H9 (cell line): ENCODE measurements around the gene NSMF. TPM values are rescaled to one million over a fixed set of nuclear protein-coding genes. Genes with fewer than 3 reads are reported as not detected.

ENCODE experiments used
- DNase-seq: peaks from one replicate; pipeline ENCODE4 v3.0.0-alpha.2; 2017
- H2AFZ ChIP-seq: one replicate; pipeline ENCODE4 v1.6.1; 2013; ENCODE audit warnings: mild to moderate bottlenecking, low read length, control low read depth, moderate library complexity
- H2AK5ac ChIP-seq: 2 replicates; pipeline ENCODE4 v1.6.1; 2013; ENCODE audit warnings: low read length, control low read depth, mixed read lengths; ENCODE audit not compliant: insufficient read length
- H2BK120ac ChIP-seq: one replicate; pipeline ENCODE4 v1.6.1; 2013; ENCODE audit warnings: low read depth, mild to moderate bottlenecking, low read length, control low read depth, inconsistent platforms; ENCODE audit not compliant: poor library complexity, severe bottlenecking
- H2BK12ac ChIP-seq: 2 replicates; pipeline ENCODE4 v1.6.1; 2013; ENCODE audit warnings: low read length, control low read depth, mixed read lengths, low read depth; ENCODE audit not compliant: insufficient read length
- H2BK15ac ChIP-seq: 2 replicates; pipeline ENCODE4 v1.6.1; 2013; ENCODE audit warnings: low read depth, low read length, control low read depth
- H2BK20ac ChIP-seq: one replicate; pipeline ENCODE4 v1.6.1; 2013; ENCODE audit warnings: low read depth, mild to moderate bottlenecking, low read length, control low read depth, inconsistent platforms; ENCODE audit not compliant: poor library complexity, severe bottlenecking
- H2BK5ac ChIP-seq: 2 replicates; pipeline ENCODE4 v1.6.1; 2013; ENCODE audit warnings: low read length, control low read depth, mixed read lengths; ENCODE audit not compliant: insufficient read length
- H3K14ac ChIP-seq: 2 replicates; pipeline ENCODE4 v1.6.1; 2013; ENCODE audit warnings: low read length, control low read depth; ENCODE audit not compliant: insufficient read depth
- H3K18ac ChIP-seq: 2 replicates; pipeline ENCODE4 v1.6.1; 2013; ENCODE audit warnings: low read depth, mild to moderate bottlenecking, mixed read lengths, low read length, control low read depth; ENCODE audit not compliant: insufficient read length
- H3K23ac ChIP-seq: 2 replicates; pipeline ENCODE4 v1.6.1; 2013; ENCODE audit warnings: low read length, control low read depth, mixed read lengths, low read depth; ENCODE audit not compliant: insufficient read length
- H3K23me2 ChIP-seq: 2 replicates; pipeline ENCODE4 v1.6.1; 2013; ENCODE audit warnings: low read depth, mild to moderate bottlenecking, mixed read lengths, low read length, control low read depth; ENCODE audit not compliant: insufficient read length, poor library complexity, severe bottlenecking
- H3K27ac ChIP-seq: 2 replicates; pipeline ENCODE4 v1.5.1; 2013; ENCODE audit warnings: low read length, control low read depth, mixed read lengths, low read depth; ENCODE audit not compliant: insufficient read length
- H3K27me3 ChIP-seq: 2 replicates; pipeline ENCODE4 v1.6.1; 2013; ENCODE audit warnings: low read length, control low read depth, inconsistent platforms; ENCODE audit not compliant: insufficient read depth
- H3K4ac ChIP-seq: 2 replicates; pipeline ENCODE4 v1.6.1; 2013; ENCODE audit warnings: low read depth, mild to moderate bottlenecking, control low read depth, inconsistent platforms, low read length, moderate library complexity
- H3K4me1 ChIP-seq: 2 replicates; pipeline ENCODE4 v1.6.1; 2013; ENCODE audit warnings: low read length, control low read depth, inconsistent platforms; ENCODE audit not compliant: insufficient read depth
- H3K4me2 ChIP-seq: 2 replicates; pipeline ENCODE4 v1.6.1; 2013; ENCODE audit warnings: low read length, control low read depth, mixed read lengths; ENCODE audit not compliant: insufficient read length, insufficient read depth
- H3K56ac ChIP-seq: 2 replicates; pipeline ENCODE4 v1.6.1; 2013; ENCODE audit warnings: low read depth, mild to moderate bottlenecking, mixed read lengths, low read length, control low read depth; ENCODE audit not compliant: insufficient read length
- H3K79me1 ChIP-seq: 2 replicates; pipeline ENCODE4 v1.6.1; 2013; ENCODE audit warnings: low read depth, mild to moderate bottlenecking, moderate library complexity, low read length, control low read depth, inconsistent platforms; ENCODE audit not compliant: insufficient read depth, poor library complexity, severe bottlenecking
- H3K79me2 ChIP-seq: 2 replicates; pipeline ENCODE4 v1.6.1; 2013; ENCODE audit warnings: low read length, control low read depth, inconsistent platforms; ENCODE audit not compliant: insufficient read depth
- H3K9ac ChIP-seq: 2 replicates; pipeline ENCODE4 v1.6.1; 2013; ENCODE audit warnings: low read length, control low read depth, mixed read lengths; ENCODE audit not compliant: insufficient read length; ENCODE audit errors: extremely low read depth
- H3K9me3 ChIP-seq: one replicate; pipeline ENCODE4 v1.6.1; 2013; ENCODE audit warnings: low read depth, low read length, inconsistent platforms; ENCODE audit not compliant: control insufficient read depth
- H3T11ph ChIP-seq: one replicate; pipeline ENCODE4 v1.6.1; 2013; ENCODE audit warnings: mild to moderate bottlenecking, low read length, control low read depth, inconsistent platforms
- H4K20me1 ChIP-seq: one replicate; pipeline ENCODE4 v1.6.1; 2013; ENCODE audit not compliant: control insufficient read depth, insufficient read length, insufficient read depth
- H4K5ac ChIP-seq: 2 replicates; pipeline ENCODE4 v1.6.1; 2013; ENCODE audit warnings: low read depth, mild to moderate bottlenecking, mixed read lengths, low read length, control low read depth; ENCODE audit not compliant: insufficient read length
- H4K8ac ChIP-seq: replicated peaks from 2 replicates; pipeline ENCODE4 v1.6.1; 2013; ENCODE audit warnings: low read length, control low read depth, mixed read lengths, low read depth; ENCODE audit not compliant: insufficient read length
- H4K91ac ChIP-seq: 2 replicates; pipeline ENCODE4 v1.6.1; 2013; ENCODE audit warnings: low read depth, mild to moderate bottlenecking, moderate library complexity, mixed read lengths, low read length, control low read depth; ENCODE audit not compliant: insufficient read length
- H3K27ac Mint-ChIP-seq, 3 experiments: 2 replicates in 2 of 3; 3 replicates in 1 of 3; pipeline ENCODE4 v1.8.0; 2020 to 2021; ENCODE audit warnings: mixed read lengths in 3 of 3, mild to moderate bottlenecking in 1 of 3, moderate library complexity in 1 of 3
- H3K27me3 Mint-ChIP-seq: 2 replicates; pipeline ENCODE4 v1.8.0; 2021; ENCODE audit warnings: low read depth, mild to moderate bottlenecking, moderate library complexity, mixed read lengths
- H3K36me3 Mint-ChIP-seq, 3 experiments: 2 replicates in 2 of 3; 3 replicates in 1 of 3; pipeline ENCODE4 v1.8.0; 2020 to 2021; ENCODE audit warnings: low read depth in 3 of 3, mixed read lengths in 3 of 3; ENCODE audit not compliant: insufficient read depth in 1 of 3
- H3K4me1 Mint-ChIP-seq, 2 experiments: 2 replicates each; pipeline ENCODE4 v1.8.0; 2020; ENCODE audit warnings: mixed read lengths in 2 of 2
- H3K4me3 Mint-ChIP-seq, 2 experiments: 2 replicates in 1 of 2; 3 replicates in 1 of 2; pipeline ENCODE4 v1.8.0; 2020 to 2021; ENCODE audit warnings: mild to moderate bottlenecking in 2 of 2, mixed read lengths in 2 of 2, moderate library complexity in 1 of 2
- H3K9me3 Mint-ChIP-seq, 2 experiments: 2 replicates in 1 of 2; 3 replicates in 1 of 2; pipeline ENCODE4 v1.8.0; 2020; ENCODE audit warnings: mild to moderate bottlenecking in 2 of 2, mixed read lengths in 2 of 2, moderate library complexity in 1 of 2
- WGBS: extraction: QIAGEN DNeasy Blood & Tissue Kit; methylation state at CpG from one replicate; pipeline ENCODE4 v1.1.7; 2013; ENCODE audit warnings: missing lambda C conversion rate, low lambda C conversion rate, mixed read lengths; ENCODE audit not compliant: insufficient read length; ENCODE audit errors: extremely low coverage; 5-methylcytosine and 5-hydroxymethylcytosine counted together
- total RNA-seq: library from RNA; stranded (reverse); gene quantifications from 2 replicates; pipeline ENCODE4 v1.2.1, GENCODE V29; 2021
- TF ChIP-seq, protein P1 (sequence below): fragments of 200-600 bp; sonication (generic); conservative IDR thresholded peaks from 3 replicates; pipeline ENCODE4 v1.8.0; 2021; ENCODE audit warnings: antibody characterized with exemption, mild to moderate bottlenecking

NSMF gene
- total RNA-seq, 1 experiment from 2014 or later: 46.3 TPM

DNA sequence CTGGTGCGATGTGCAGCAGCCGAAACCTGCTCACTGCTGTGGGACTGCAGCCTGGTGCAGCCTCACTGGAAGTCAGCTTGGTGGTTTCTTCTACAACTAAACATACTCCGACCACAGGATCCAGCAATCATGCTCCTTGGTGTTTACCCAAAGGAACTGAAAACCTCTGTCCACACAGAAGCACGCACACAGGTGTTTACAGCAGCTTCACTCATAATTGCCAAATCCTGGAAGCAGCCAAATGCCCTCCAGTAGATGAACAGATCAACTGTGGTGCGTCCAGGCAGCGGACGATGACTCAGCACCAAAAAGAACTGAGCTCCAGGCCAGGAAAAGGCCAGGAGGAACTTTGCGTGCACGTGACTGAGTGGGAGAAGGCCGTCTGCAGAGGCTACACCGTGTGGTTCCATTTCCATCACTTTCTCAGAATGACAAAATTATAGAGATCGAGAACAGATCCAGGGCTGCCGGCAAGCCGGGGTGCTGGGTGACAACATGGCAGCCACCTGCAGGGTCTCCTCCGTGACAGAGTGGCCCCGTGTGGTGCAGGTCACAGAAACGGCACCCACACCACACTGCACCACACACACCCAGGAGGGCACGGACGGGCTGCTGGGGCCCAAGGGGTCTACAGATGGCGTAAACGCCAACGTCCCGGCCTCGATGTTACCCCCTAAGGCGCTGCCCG, 23.1 kb upstream of the NSMF start:
- H3K23me2 ChIP-seq: no peaks in the 10 kb centered on the region
- no peak overlapping the region for H4K5ac ChIP-seq
- H3K23ac ChIP-seq: no peak overlapping the region
- Mint-ChIP-seq H3K4me3 (no peak overlapping the region), H3K9me3 (no peaks in the 10 kb centered on the region), H3K4me1 (peaks cover 4 to 5% of the 10 kb centered on the region in 2 experiments; a peak in 3 of 4 replicates), H3K36me3 (no peaks in the 10 kb centered on the region), H3K27me3 (peaks cover 4% of the 10 kb centered on the region; the same call in 1 of the 2 replicates), H3K27ac (peak overlapping the region in 1 of 3 experiments; percentile 74; a peak in 1 of 7 replicates)
- H4K20me1 ChIP-seq: no peaks in the 10 kb centered on the region
- no peak overlapping the region for H2BK12ac ChIP-seq
- H3K79me1 ChIP-seq: no peaks in the 10 kb centered on the region
- H2AFZ ChIP-seq: no peak overlapping the region
- H3K27me3 ChIP-seq: no peaks in the 10 kb centered on the region
- H4K8ac ChIP-seq: no peak overlapping the region
- no peaks in the 10 kb centered on the region for H3K4me1 ChIP-seq
- H3K14ac ChIP-seq: no peak overlapping the region
- no peak overlapping the region for H3T11ph ChIP-seq
- H2BK5ac ChIP-seq: no peak overlapping the region
- no peak overlapping the region for H3K18ac ChIP-seq
- DNase-seq: no peak
- H3K9ac ChIP-seq: no peak overlapping the region
- no peak overlapping the region for H4K91ac ChIP-seq
- WGBS: no CpG with 5 or more reads among the region's 26 CpGs
- no peak overlapping the region for H2BK120ac ChIP-seq
- H3K27ac ChIP-seq: no peak overlapping the region
- H3K79me2 ChIP-seq: no peaks in the 10 kb centered on the region
- no peak overlapping the region for H2BK15ac ChIP-seq
- H3K56ac ChIP-seq: no peak overlapping the region
- H3K4me2 ChIP-seq: no peak overlapping the region
- TF ChIP-seq, protein P1, sequence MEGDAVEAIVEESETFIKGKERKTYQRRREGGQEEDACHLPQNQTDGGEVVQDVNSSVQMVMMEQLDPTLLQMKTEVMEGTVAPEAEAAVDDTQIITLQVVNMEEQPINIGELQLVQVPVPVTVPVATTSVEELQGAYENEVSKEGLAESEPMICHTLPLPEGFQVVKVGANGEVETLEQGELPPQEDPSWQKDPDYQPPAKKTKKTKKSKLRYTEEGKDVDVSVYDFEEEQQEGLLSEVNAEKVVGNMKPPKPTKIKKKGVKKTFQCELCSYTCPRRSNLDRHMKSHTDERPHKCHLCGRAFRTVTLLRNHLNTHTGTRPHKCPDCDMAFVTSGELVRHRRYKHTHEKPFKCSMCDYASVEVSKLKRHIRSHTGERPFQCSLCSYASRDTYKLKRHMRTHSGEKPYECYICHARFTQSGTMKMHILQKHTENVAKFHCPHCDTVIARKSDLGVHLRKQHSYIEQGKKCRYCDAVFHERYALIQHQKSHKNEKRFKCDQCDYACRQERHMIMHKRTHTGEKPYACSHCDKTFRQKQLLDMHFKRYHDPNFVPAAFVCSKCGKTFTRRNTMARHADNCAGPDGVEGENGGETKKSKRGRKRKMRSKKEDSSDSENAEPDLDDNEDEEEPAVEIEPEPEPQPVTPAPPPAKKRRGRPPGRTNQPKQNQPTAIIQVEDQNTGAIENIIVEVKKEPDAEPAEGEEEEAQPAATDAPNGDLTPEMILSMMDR: no peak
- H2BK20ac ChIP-seq: no peak overlapping the region
- no peaks in the 10 kb centered on the region for H3K9me3 ChIP-seq
- no peak overlapping the region for H2AK5ac ChIP-seq
- no peak overlapping the region for H3K4ac ChIP-seq
